H1 (cell line): ENCODE measurements around the gene ARNT2. TPM values are rescaled to one million over a fixed set of nuclear protein-coding genes. Genes with fewer than 3 reads are reported as not detected.

ENCODE experiments used
- CTCF ChIA-PET: fragments of 300-600 bp; sonication (Branson Sonifier 250); formaldehyde crosslinking; loops from one replicate; lab custom pipeline; 2021; ENCODE audit not compliant: partially characterized antibody; lab: Charles Lee
- POLR2A ChIA-PET: fragments of 300-600 bp; sonication (Branson Sonifier 250); formaldehyde crosslinking; loops from one replicate; lab custom pipeline; 2021; ENCODE audit warnings: inconsistent platforms; ENCODE audit not compliant: partially characterized antibody; lab: Charles Lee
- DNase-seq, 2 experiments: peaks; one replicate each; pipeline versions ENCODE4 v3.0.0 to v3.0.0-alpha.2; 2010 to 2022; ENCODE audit warnings: low spot score in 2 of 2, low read depth in 1 of 2, mixed read lengths in 1 of 2
- FAIRE-seq: peaks from 2 replicates; lab custom pipeline; 2011; peaks lifted over from hg19 to GRCh38; lab: Jason Lieb, UNC
- H2AFZ ChIP-seq: 2 replicates; pipeline ENCODE4 v1.8.1; 2012; ENCODE audit warnings: low read length, inconsistent platforms
- H2AK5ac ChIP-seq: 2 replicates; pipeline ENCODE4 v1.6.1; 2013; ENCODE audit warnings: low read depth, low read length
- H2BK120ac ChIP-seq: replicated peaks from 2 replicates; pipeline ENCODE3; 2013; ENCODE audit warnings: low read depth, low read length, inconsistent platforms
- H2BK12ac ChIP-seq: 2 replicates; pipeline ENCODE4 v1.6.1; 2013; ENCODE audit warnings: low read depth, low read length
- H2BK15ac ChIP-seq: 2 replicates; pipeline ENCODE4 v1.6.1; 2013; ENCODE audit warnings: low read length
- H2BK20ac ChIP-seq: 2 replicates; pipeline ENCODE4 v1.6.1; 2013; ENCODE audit warnings: low read length
- H2BK5ac ChIP-seq: 2 replicates; pipeline ENCODE4 v1.6.1; 2013; ENCODE audit warnings: low read depth, low read length
- H3K14ac ChIP-seq: 2 replicates; pipeline ENCODE4 v1.6.1; 2013; ENCODE audit warnings: inconsistent platforms; ENCODE audit not compliant: insufficient read length
- H3K18ac ChIP-seq: 2 replicates; pipeline ENCODE4 v1.6.1; 2013; ENCODE audit warnings: low read length; ENCODE audit errors: extremely low read depth
- H3K23ac ChIP-seq: 2 replicates; pipeline ENCODE4 v1.6.1; 2013; ENCODE audit warnings: inconsistent platforms; ENCODE audit not compliant: insufficient read length
- H3K23me2 ChIP-seq: 2 replicates; pipeline ENCODE4 v1.6.1; 2013; ENCODE audit warnings: low read depth, low read length
- H3K27ac ChIP-seq: 2 replicates; pipeline ENCODE4 v1.6.1; 2011; ENCODE audit warnings: low read depth, low read length, inconsistent platforms
- H3K27me3 ChIP-seq, 4 experiments: replicated peaks in 1 of 4; 1 replicate in 1 of 4; 2 replicates in 3 of 4; pipeline versions ENCODE4 v1.6.1 to v1.8.1; 2011 to 2013; ENCODE audit warnings: low read length in 3 of 4, mild to moderate bottlenecking in 3 of 4, inconsistent platforms in 2 of 4, mixed read lengths in 2 of 4, moderate library complexity in 1 of 4; ENCODE audit not compliant: control insufficient read depth in 3 of 4, insufficient read depth in 3 of 4; ENCODE audit errors: extremely low read depth in 1 of 4
- H3K36me3 ChIP-seq, 4 experiments: 2 replicates each; pipeline versions ENCODE4 v1.6.1 to v1.8.1; 2011 to 2013; ENCODE audit warnings: mild to moderate bottlenecking in 4 of 4, low read length in 3 of 4, moderate library complexity in 2 of 4, control low read depth in 1 of 4, inconsistent platforms in 1 of 4; ENCODE audit not compliant: insufficient read depth in 4 of 4, control insufficient read depth in 2 of 4
- H3K4ac ChIP-seq: replicated peaks from 2 replicates; pipeline ENCODE3; 2013; ENCODE audit warnings: low read length, low read depth, mixed read lengths, inconsistent platforms; ENCODE audit not compliant: insufficient read length
- H3K4me1 ChIP-seq, 4 experiments: replicated peaks in 1 of 4; 1 replicate in 1 of 4; 2 replicates in 3 of 4; pipeline versions ENCODE4 v1.6.1 to v1.8.1; 2011 to 2013; ENCODE audit warnings: low read length in 3 of 4, inconsistent platforms in 2 of 4, mixed read lengths in 1 of 4; ENCODE audit not compliant: insufficient read depth in 4 of 4, control insufficient read depth in 3 of 4
- H3K4me2 ChIP-seq, 2 experiments: 2 replicates each; pipeline versions ENCODE4 v1.6.1 to v1.8.1; 2011 to 2013; ENCODE audit warnings: low read depth in 2 of 2, low read length in 2 of 2, control low read depth in 1 of 2, inconsistent platforms in 1 of 2, mild to moderate bottlenecking in 1 of 2; ENCODE audit not compliant: insufficient read depth in 1 of 2
- H3K4me3 ChIP-seq, 4 experiments: fragments of 200-600, 300-600 bp in 1 of 4; sonication (generic), shearing (Covaris generic), sonication (Bioruptor Twin) in 1 of 4; 2 replicates each; pipeline versions ENCODE4 v1.5.1 to v1.8.1; 2011 to 2016; ENCODE audit warnings: low read length in 4 of 4, low read depth in 3 of 4, control low read depth in 2 of 4, inconsistent platforms in 2 of 4, mild to moderate bottlenecking in 2 of 4, mixed read lengths in 1 of 4, moderate library complexity in 1 of 4; ENCODE audit not compliant: insufficient read depth in 2 of 4; ENCODE audit errors: extremely low read depth in 1 of 4
- H3K56ac ChIP-seq: replicated peaks from 2 replicates; pipeline ENCODE3; 2013; ENCODE audit warnings: low read depth, mild to moderate bottlenecking, mixed read lengths, low read length, inconsistent platforms; ENCODE audit not compliant: insufficient read length
- H3K79me1 ChIP-seq: 2 replicates; pipeline ENCODE4 v1.6.1; 2013; ENCODE audit warnings: low read depth, low read length, control low read depth
- H3K79me2 ChIP-seq, 2 experiments: 2 replicates each; pipeline versions ENCODE4 v1.6.1 to v1.8.1; 2012 to 2013; ENCODE audit warnings: low read length in 2 of 2, mild to moderate bottlenecking in 2 of 2, inconsistent platforms in 1 of 2; ENCODE audit not compliant: insufficient read depth in 2 of 2, control insufficient read depth in 1 of 2
- H3K9ac ChIP-seq, 4 experiments: replicated peaks in 1 of 4; 1 replicate in 1 of 4; 2 replicates in 3 of 4; pipeline versions ENCODE4 v1.6.1 to v1.8.1; 2011 to 2013; ENCODE audit warnings: low read depth in 3 of 4, low read length in 3 of 4, control low read depth in 2 of 4, mild to moderate bottlenecking in 2 of 4, moderate library complexity in 2 of 4, inconsistent platforms in 1 of 4; ENCODE audit errors: extremely low read depth in 1 of 4
- H3K9me3 ChIP-seq, 2 experiments: 2 replicates each; pipeline versions ENCODE4 v1.6.1 to v1.8.1; 2012 to 2013; ENCODE audit warnings: mild to moderate bottlenecking in 2 of 2, moderate library complexity in 2 of 2, control low read depth in 1 of 2, inconsistent platforms in 1 of 2, low read depth in 1 of 2, low read length in 1 of 2, mixed read lengths in 1 of 2; ENCODE audit not compliant: insufficient read depth in 2 of 2
- H4K20me1 ChIP-seq, 2 experiments: replicated peaks in 1 of 2; 2 replicates each; pipeline versions ENCODE3 to v1.8.1; 2011 to 2013; ENCODE audit warnings: inconsistent platforms in 2 of 2, low read length in 2 of 2, mild to moderate bottlenecking in 1 of 2; ENCODE audit not compliant: insufficient read depth in 2 of 2, control insufficient read depth in 1 of 2
- H4K5ac ChIP-seq: 2 replicates; pipeline ENCODE4 v1.6.1; 2013; ENCODE audit warnings: low read length, low read depth, mixed read lengths, inconsistent platforms; ENCODE audit not compliant: insufficient read length
- H4K8ac ChIP-seq: 2 replicates; pipeline ENCODE4 v1.8.0; 2013; ENCODE audit warnings: mild to moderate bottlenecking, moderate library complexity, low read length, inconsistent platforms; ENCODE audit not compliant: insufficient read depth; ENCODE audit errors: extremely low read depth
- H4K91ac ChIP-seq: replicated peaks from 2 replicates; pipeline ENCODE3; 2013; ENCODE audit warnings: low read length, mixed read lengths, inconsistent platforms; ENCODE audit not compliant: insufficient read length
- CHD2 ChIP-seq: IDR thresholded peaks from 2 replicates; pipeline ENCODE4 v1.6.1; 2012; ENCODE audit warnings: low read length, improper control_type of control experiment
- NRF1 ChIP-seq: IDR thresholded peaks from 2 replicates; pipeline ENCODE4 v1.6.1; 2011; ENCODE audit warnings: mild to moderate bottlenecking, low read depth, low read length, improper control_type of control experiment
- SP2 ChIP-seq: IDR thresholded peaks from 2 replicates; pipeline ENCODE4 v1.6.1; 2012; ENCODE audit warnings: mild to moderate bottlenecking, low read length, inconsistent platforms
- SP4 ChIP-seq: IDR thresholded peaks from 2 replicates; pipeline ENCODE4 v1.6.1; 2012; ENCODE audit warnings: low read length, inconsistent platforms
- TBP ChIP-seq: IDR thresholded peaks from 2 replicates; pipeline ENCODE4 v1.6.1; 2011; ENCODE audit warnings: low read depth, low read length, improper control_type of control experiment
- WGBS, 2 experiments: shearing (Covaris generic) in 1 of 2; methylation state at CpG; one replicate each; pipeline versions ENCODE4 v1.1.6 to v1.1.7; 2013 to 2015; ENCODE audit warnings: low lambda C conversion rate in 2 of 2, mixed read lengths in 2 of 2, inconsistent platforms in 1 of 2, low coverage in 1 of 2, missing lambda C conversion rate in 1 of 2; ENCODE audit not compliant: insufficient replicate concordance in 2 of 2, insufficient coverage in 1 of 2, insufficient read length in 1 of 2; ENCODE audit errors: extremely low coverage in 1 of 2, missing lambda C conversion rate in 1 of 2; 5-methylcytosine and 5-hydroxymethylcytosine counted together
- polyA plus RNA-seq, 7 experiments: library from polyadenylated mRNA; depleted of rRNA in 3 of 7; stranded (reverse) in 5 of 7; unstranded in 2 of 7; fragments of >200 nt in 5 of 7; fragments of 200-250 nt in 2 of 7; gene quantifications; 1 replicate in 5 of 7; 2 replicates in 1 of 7; 4 replicates in 1 of 7; pipeline versions ENCODE4 v1.2.1 to v1.2.3, GENCODE V29; 2011 to 2013; ENCODE audit warnings: missing spikeins in 2 of 7, mixed read lengths in 2 of 7
- total RNA-seq: library from RNA; stranded (reverse); fragmentation: NEBNext Ultra II Directional; extraction: Animal tissue kit (Norgen Biotek cat#: 25700); gene quantifications from 2 replicates; pipeline ENCODE4 v1.2.1, GENCODE V29; 2021

Gene ARNT2
- total and polyA plus RNA-seq, 2 of the 8 experiments (the other 6 are each of a cell fraction or from before 2014, with no cell fraction given), result 9.5 to 14.6 TPM

GRCh38 chr15:80514071-80514780 lies 110.0 kb downstream of the ARNT2 start:
- FAIRE-seq (no peak), DNase-seq (peak in 1 of 2 experiments; percentile 14)
- Histone ChIP-seq H3K4ac (no peak overlapping the region), H4K8ac (no peak overlapping the region), H2BK120ac (no peak overlapping the region), H3K56ac (no peak overlapping the region), H2AK5ac (no peak overlapping the region), H3K18ac (no peak overlapping the region), H3K4me1 (no peaks in the 10 kb centered on the region; a peak in 1 of 7 replicates), H2AFZ (no peak overlapping the region), H3K79me1 (no peaks in the 10 kb centered on the region), H3K23ac (no peak overlapping the region), H4K20me1 (peaks cover 0 to 1% of the 10 kb centered on the region in 2 experiments), H3K23me2 (no peaks in the 10 kb centered on the region), H4K5ac (no peak overlapping the region), H3K9ac (no peak overlapping the region), H4K91ac (no peak overlapping the region), H2BK5ac (no peak overlapping the region), H3K9me3 (no peaks in the 10 kb centered on the region), H3K27ac (no peak overlapping the region), H3K79me2 (no peaks in the 10 kb centered on the region), H3K4me2 (no peak overlapping the region), H2BK12ac (no peak overlapping the region), H3K14ac (no peak overlapping the region), H2BK20ac (no peak overlapping the region), H3K36me3 (no peaks in the 10 kb centered on the region), H3K27me3 (no peaks in the 10 kb centered on the region), H3K4me3 (no peak overlapping the region), H2BK15ac (no peak overlapping the region)
- 89% methylated on average over 10 of the region's 10 CpGs; no CpG with 5 or more reads in 1 of the 2 experiments for WGBS, 2 experiments
- CTCF ChIA-PET, result interaction anchor here (0.6 to 3.0 kb wide), 4 partner anchors 52 to 96 kb away, joined by 3 to 21 read pairs (median 6); no protein-coding TSS in a partner anchor
- POLR2A ChIA-PET, result no interaction called here
- TF ChIP-seq TBP (no peak), SP2 (no peak), SP4 (no peak), CHD2 (no peak), NRF1 (no peak)
